ENCODE measurements around the gene ATP6V0D1.

The ATP6V0D1 gene

GRCh38 chr16:67406111-67406971 lies 74.6 kb downstream of the ATP6V0D1 start:
- no peak for DNase-seq (ENCODE audit: low spot score)

GRCh38 chr16:67405336-67405735 lies 75.6 kb downstream of the ATP6V0D1 start:
- no peak for DNase-seq (ENCODE audit: low spot score)

- DNase-seq (ENCODE audit: low spot score), result no peak
Measured at GRCh38 chr16:67404740-67405226, 76.2 kb downstream of the ATP6V0D1 start.

GRCh38 chr16:67403976-67404555 lies 76.9 kb downstream of the ATP6V0D1 start:
- DNase-seq (ENCODE audit: low spot score), result no peak

GRCh38 chr16:67400901-67401300 lies 80.1 kb downstream of the ATP6V0D1 start:
- DNase-seq (ENCODE audit: low spot score), result no peak

- no peak for DNase-seq (ENCODE audit: low spot score)
Measured at GRCh38 chr16:67399749-67400704, 80.9 kb downstream of the ATP6V0D1 start.

- peak; percentile 79 for DNase-seq (ENCODE audit: low spot score)
Measured at GRCh38 chr16:67399218-67399733, 81.7 kb downstream of the ATP6V0D1 start.

GRCh38 chr16:67398546-67399217 lies 82.3 kb downstream of the ATP6V0D1 start:
- no peak for DNase-seq (ENCODE audit: low spot score)

GRCh38 chr16:67397812-67398545 lies 83.0 kb downstream of the ATP6V0D1 start:
- no peak for DNase-seq (ENCODE audit: low spot score)

GRCh38 chr16:67397036-67397801 lies 83.7 kb downstream of the ATP6V0D1 start:
- DNase-seq (ENCODE audit: low spot score), result no peak

GRCh38 chr16:67396159-67397035 lies 84.6 kb downstream of the ATP6V0D1 start:
- no peak for DNase-seq (ENCODE audit: low spot score)

- DNase-seq (ENCODE audit: low spot score), result no peak
Measured at GRCh38 chr16:67395458-67396158, 85.3 kb downstream of the ATP6V0D1 start.

GRCh38 chr16:67395105-67395457 lies 85.9 kb downstream of the ATP6V0D1 start:
- DNase-seq (ENCODE audit: low spot score), result no peak

GRCh38 chr16:67394155-67395104 lies 86.5 kb downstream of the ATP6V0D1 start:
- DNase-seq (ENCODE audit: low spot score), result no peak

- DNase-seq (ENCODE audit: low spot score), result no peak
Measured at GRCh38 chr16:67393788-67394154, 87.2 kb downstream of the ATP6V0D1 start.

GRCh38 chr16:67393111-67393787 lies 87.7 kb downstream of the ATP6V0D1 start, which contains the start of gene TPPP3:
Gene TPPP3, minus strand, starts transcription at chr16:67393498. Its CDS starts 2,387 bp downstream, at chr16:67391111.
- DNase-seq (ENCODE audit: low spot score), result peak; percentile 34
